HuH-7 (cell line): Measurements from ENCODE around the gene P2RX2.

Source experiments
- DNase-seq: peaks from one replicate; pipeline ENCODE4 v3.0.0; 2011; ENCODE audit warnings: low spot score

The P2RX2 gene

GRCh38 chr12:132618683-132619043 is at the start of gene P2RX2:
Gene P2RX2 (plus strand): TSS chr12:132618776. CDS start chr12:132618817, 41 bp downstream.
- no peak for DNase-seq

- DNase-seq, result no peak
Observed at GRCh38 chr12:132568826-132569480, 49.6 kb upstream of the P2RX2 start.

- no peak for DNase-seq
Observed at GRCh38 chr12:132569856-132570480, 48.6 kb upstream of the P2RX2 start.

- DNase-seq, result no peak
Observed at GRCh38 chr12:132570635-132571034, 47.9 kb upstream of the P2RX2 start.

GRCh38 chr12:132571051-132571450 is 47.5 kb upstream of the P2RX2 start:
- DNase-seq, result no peak

- DNase-seq, result no peak
Observed at GRCh38 chr12:132571598-132571997, 47.0 kb upstream of the P2RX2 start.

GRCh38 chr12:132572106-132572505 is 46.5 kb upstream of the P2RX2 start:
- no peak for DNase-seq

- DNase-seq, result no peak
Observed at GRCh38 chr12:132572801-132573760, 45.5 kb upstream of the P2RX2 start.

GRCh38 chr12:132574271-132574996 is 44.1 kb upstream of the P2RX2 start:
- DNase-seq, result no peak

- no peak for DNase-seq
Observed at GRCh38 chr12:132575661-132576060, 42.9 kb upstream of the P2RX2 start.

GRCh38 chr12:132576701-132577100 is 41.9 kb upstream of the P2RX2 start:
- DNase-seq, result no peak

GRCh38 chr12:132577191-132577920 is 41.2 kb upstream of the P2RX2 start:
- DNase-seq, result no peak

GRCh38 chr12:132578118-132578517 is 40.5 kb upstream of the P2RX2 start:
- DNase-seq, result no peak

GRCh38 chr12:132578826-132579225 is 39.8 kb upstream of the P2RX2 start:
- DNase-seq, result no peak

- DNase-seq, result no peak
Observed at GRCh38 chr12:132579744-132580143, 38.8 kb upstream of the P2RX2 start.

GRCh38 chr12:132580701-132581292 is 37.8 kb upstream of the P2RX2 start:
- DNase-seq, result no peak

GRCh38 chr12:132581348-132582057 is 37.1 kb upstream of the P2RX2 start:
- no peak for DNase-seq

GRCh38 chr12:132582058-132582420 is 36.5 kb upstream of the P2RX2 start:
- DNase-seq, result no peak

- DNase-seq, result no peak
Observed at GRCh38 chr12:132582582-132583410, 35.8 kb upstream of the P2RX2 start.

GRCh38 chr12:132583411-132583710 is 35.2 kb upstream of the P2RX2 start:
- no peak for DNase-seq
